NCI-H2107 (cell line): ENCODE data around the gene CDKN2B-AS1.

Experiments used
- DNase-seq: peaks from one replicate; lab custom pipeline; 2025; lab: John Stamatoyannopoulos, UW

Gene CDKN2B-AS1

GRCh38 chr9:22005702-22006606, 11.4 kb downstream of the CDKN2B-AS1 start:
- DNase-seq: no peak

- no peak for DNase-seq
Observed at GRCh38 chr9:22008384-22008716, 13.8 kb downstream of the CDKN2B-AS1 start.

GRCh38 chr9:22008717-22009505, 14.3 kb downstream of the CDKN2B-AS1 start, which contains the start of gene CDKN2B:
Gene CDKN2B, minus strand, starts transcription at chr9:22009305. Its CDS starts 352 bp downstream, at chr9:22008953.
- peak; percentile 90 for DNase-seq

- DNase-seq: no peak
Observed at GRCh38 chr9:22009506-22009867, 14.9 kb downstream of the CDKN2B-AS1 start.

- DNase-seq: no peak
Observed at GRCh38 chr9:22010866-22011625, 16.5 kb downstream of the CDKN2B-AS1 start.

- DNase-seq: no peak
Observed at GRCh38 chr9:22022396-22022795, 27.8 kb downstream of the CDKN2B-AS1 start.

GRCh38 chr9:22026696-22027095, 32.1 kb downstream of the CDKN2B-AS1 start:
- DNase-seq: no peak

- no peak for DNase-seq
Observed at GRCh38 chr9:22028394-22028793, 33.8 kb downstream of the CDKN2B-AS1 start.

GRCh38 chr9:22029231-22029630, 34.6 kb downstream of the CDKN2B-AS1 start:
- no peak for DNase-seq

- DNase-seq: no peak
Observed at GRCh38 chr9:22030101-22030598, 35.6 kb downstream of the CDKN2B-AS1 start.

GRCh38 chr9:22031655-22032411, 37.2 kb downstream of the CDKN2B-AS1 start:
- DNase-seq: no peak

- DNase-seq: no peak
Observed at GRCh38 chr9:22033012-22033630, 38.5 kb downstream of the CDKN2B-AS1 start.

- DNase-seq: no peak
Observed at GRCh38 chr9:22035591-22036011, 41.0 kb downstream of the CDKN2B-AS1 start.

GRCh38 chr9:22036866-22037626, 42.5 kb downstream of the CDKN2B-AS1 start:
- no peak for DNase-seq

GRCh38 chr9:22037954-22038690, 43.5 kb downstream of the CDKN2B-AS1 start:
- DNase-seq: no peak

- no peak for DNase-seq
Observed at GRCh38 chr9:22039258-22039657, 44.7 kb downstream of the CDKN2B-AS1 start.

- DNase-seq: no peak
Observed at GRCh38 chr9:22040760-22041159, 46.2 kb downstream of the CDKN2B-AS1 start.

GRCh38 chr9:22041344-22041743, 46.8 kb downstream of the CDKN2B-AS1 start:
- no peak for DNase-seq

GRCh38 chr9:22041775-22042174, 47.2 kb downstream of the CDKN2B-AS1 start:
- no peak for DNase-seq
